ENCODE results near the gene CKB. TPM values are rescaled to one million over a fixed set of nuclear protein-coding genes. Genes with fewer than 3 reads are reported as not detected.

Gene CKB
- total and polyA plus RNA-seq, 9 of the 15 experiments (the other 6 are each of a cell fraction or from before 2014, with no cell fraction given) = 23.9 to 692 (median 132) TPM

GRCh38 chr14:103562429-103563225, 40.0 kb upstream of the CKB start, which contains the start of the genes BAG5 and COA8 (continued):
- peak; percentile 30 to 72; a peak in 2 of 4 replicates for TF ChIP-seq NONO (IDR thresholded peaks at IDR 0.05; ENCODE audit: low read depth in 2 of 2, low read length in 1 of 2)
- TF ChIP-seq SMAD2 (IDR thresholded peaks at IDR 0.05; ENCODE audit: low read depth, low read length) = no peak
- no peak for TF ChIP-seq STAG1 (CRISPR knock-in tag; IDR thresholded peaks at IDR 0.05; ENCODE audit: borderline replicate concordance)
- TF ChIP-seq VEZF1 (CRISPR knock-in tag; IDR thresholded peaks at IDR 0.05) = peak; percentile 80
- TF ChIP-seq, protein P1, sequence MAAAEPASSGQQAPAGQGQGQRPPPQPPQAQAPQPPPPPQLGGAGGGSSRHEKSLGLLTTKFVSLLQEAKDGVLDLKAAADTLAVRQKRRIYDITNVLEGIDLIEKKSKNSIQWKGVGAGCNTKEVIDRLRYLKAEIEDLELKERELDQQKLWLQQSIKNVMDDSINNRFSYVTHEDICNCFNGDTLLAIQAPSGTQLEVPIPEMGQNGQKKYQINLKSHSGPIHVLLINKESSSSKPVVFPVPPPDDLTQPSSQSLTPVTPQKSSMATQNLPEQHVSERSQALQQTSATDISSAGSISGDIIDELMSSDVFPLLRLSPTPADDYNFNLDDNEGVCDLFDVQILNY (CRISPR knock-in tag; IDR thresholded peaks at IDR 0.05) = no peak
- peak; percentile 42 for TF ChIP-seq POLR2B (IDR thresholded peaks at IDR 0.05; ENCODE audit: low read depth, partially characterized antibody)

- Histone ChIP-seq H3K27ac (ENCODE audit: extremely low read depth, low read depth, low read length) (peak overlapping the region; percentile 96), H3K36me3 (ENCODE audit: control insufficient read depth, insufficient read depth, low read length) (peaks cover 38% of the 10 kb centered on the region), H2AFZ (ENCODE audit: low read depth, low read length) (peak overlapping the region; percentile 88; the same call in 1 of the 2 replicates), H3K9ac (ENCODE audit: insufficient read depth in 1 of 2, low read depth in 2 of 2, low read length in 2 of 2) (peak overlapping the region; percentile 84 to 96), H3K9me1 (ENCODE audit: control insufficient read depth, insufficient read depth, low read length) (no peaks in the 10 kb centered on the region), H3K4me1 (replicated peaks in 1 of 2; ENCODE audit: control insufficient read depth in 2 of 2, insufficient read depth in 2 of 2, low read length in 2 of 2) (peaks cover 3 to 5% of the 10 kb centered on the region in 2 experiments; a peak in 3 of 5 replicates), H4K20me1 (replicated peaks; ENCODE audit: control insufficient read depth, insufficient read depth, low read length) (peaks cover 20% of the 10 kb centered on the region; the same call in 1 of the 2 replicates), H3K9me3 (replicated peaks; ENCODE audit: control insufficient read depth, insufficient read depth, low read depth, low read length) (no peaks in the 10 kb centered on the region), H3K27me3 (ENCODE audit: control insufficient read depth in 2 of 2, insufficient read depth in 2 of 2, low read length in 2 of 2) (no peaks in the 10 kb centered on the region), H3K79me2 (ENCODE audit: control insufficient read depth, insufficient read depth, low read length) (peaks cover 81% of the 10 kb centered on the region), H3K4me2 (ENCODE audit: insufficient read depth, low read length) (peak overlapping the region; percentile 82), H3K4me3 (peak overlapping the region; percentile 93)
- ChIA-PET POLR2A (interaction anchor here (0.6 to 1.2 kb wide), 6 partner anchors 11 to 361 kb away, joined by 3 to 4 read pairs (median 4); no protein-coding TSS in a partner anchor), CTCF (ENCODE audit: low intra/inter-chr PET ratio) (interaction anchor here (0.7 kb wide), 1 partner anchor 1911 kb away, joined by 3 read pairs; no protein-coding TSS in a partner anchor)
- in situ Hi-C loops (cut with MboI) (no loop called here), intact Hi-C loops (cut with micrococcal nuclease) (loop anchor here (5.0 kb wide), 1 partner anchor 45 kb away; no protein-coding TSS in a partner anchor)
- FAIRE-seq = no peak
- peak; percentile 62 for ATAC-seq
- no TSS peak for BruUV-seq (replicated peaks)
- WGBS (ENCODE audit: insufficient coverage, low coverage, missing lambda C conversion rate) = 0% methylated on average over 4 of the region's 25 CpGs
- DNase-seq (ENCODE audit: extremely low read depth in 1 of 4, low spot score in 3 of 4) = no peak
- TF ChIP-seq, protein P2, sequence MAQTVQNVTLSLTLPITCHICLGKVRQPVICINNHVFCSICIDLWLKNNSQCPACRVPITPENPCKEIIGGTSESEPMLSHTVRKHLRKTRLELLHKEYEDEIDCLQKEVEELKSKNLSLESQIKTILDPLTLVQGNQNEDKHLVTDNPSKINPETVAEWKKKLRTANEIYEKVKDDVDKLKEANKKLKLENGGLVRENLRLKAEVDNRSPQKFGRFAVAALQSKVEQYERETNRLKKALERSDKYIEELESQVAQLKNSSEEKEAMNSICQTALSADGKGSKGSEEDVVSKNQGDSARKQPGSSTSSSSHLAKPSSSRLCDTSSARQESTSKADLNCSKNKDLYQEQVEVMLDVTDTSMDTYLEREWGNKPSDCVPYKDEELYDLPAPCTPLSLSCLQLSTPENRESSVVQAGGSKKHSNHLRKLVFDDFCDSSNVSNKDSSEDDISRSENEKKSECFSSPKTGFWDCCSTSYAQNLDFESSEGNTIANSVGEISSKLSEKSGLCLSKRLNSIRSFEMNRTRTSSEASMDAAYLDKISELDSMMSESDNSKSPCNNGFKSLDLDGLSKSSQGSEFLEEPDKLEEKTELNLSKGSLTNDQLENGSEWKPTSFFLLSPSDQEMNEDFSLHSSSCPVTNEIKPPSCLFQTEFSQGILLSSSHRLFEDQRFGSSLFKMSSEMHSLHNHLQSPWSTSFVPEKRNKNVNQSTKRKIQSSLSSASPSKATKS (CRISPR knock-in tag; IDR thresholded peaks at IDR 0.05) = no peak
- peak in 1 of 2 experiments; percentile 23; a peak in 1 of 4 replicates for TF ChIP-seq FOXA3 (CRISPR knock-in tag; conservative IDR thresholded peaks at IDR 0.05 in 1 of 2, IDR thresholded peaks at IDR 0.05 in 1 of 2)
Measured at GRCh38 chr14:103562179-103562428, 39.5 kb upstream of the CKB start.
